Activated CD8-positive, alpha-beta memory T cell treated with anti-CD3 and anti-CD28 coated beads, Interleukin-2, amount 50 U/mL, for 4 hours (primary cell): Measurements from ENCODE around the gene ZIC1.

Source experiments
- DNase-seq: peaks from one replicate; pipeline ENCODE4 v3.0.0-alpha.2; 2020

ZIC1 gene

GRCh38 chr3:147380977-147381376, 28.2 kb upstream of the ZIC1 start:
- DNase-seq: no peak

- DNase-seq: no peak
Measured at GRCh38 chr3:147381596-147381995, 27.6 kb upstream of the ZIC1 start.

- no peak for DNase-seq
Measured at GRCh38 chr3:147383617-147384016, 25.5 kb upstream of the ZIC1 start.

GRCh38 chr3:147384210-147385058, 24.7 kb upstream of the ZIC1 start:
- DNase-seq: no peak

GRCh38 chr3:147385059-147386012, 23.8 kb upstream of the ZIC1 start:
- DNase-seq: no peak

GRCh38 chr3:147387291-147387884, 21.8 kb upstream of the ZIC1 start:
- no peak for DNase-seq

GRCh38 chr3:147387885-147388699, 21.1 kb upstream of the ZIC1 start:
- DNase-seq: no peak

GRCh38 chr3:147388700-147389580, 20.2 kb upstream of the ZIC1 start:
- DNase-seq: no peak

GRCh38 chr3:147389717-147390116, 19.4 kb upstream of the ZIC1 start:
- DNase-seq: no peak

GRCh38 chr3:147390589-147391569, 18.3 kb upstream of the ZIC1 start:
- DNase-seq: no peak

GRCh38 chr3:147391781-147392624, 17.2 kb upstream of the ZIC1 start:
- DNase-seq: no peak

- DNase-seq: no peak
Measured at GRCh38 chr3:147392625-147392946, 16.6 kb upstream of the ZIC1 start.

GRCh38 chr3:147393261-147393942, 15.8 kb upstream of the ZIC1 start:
- DNase-seq: no peak

GRCh38 chr3:147393943-147394883, 15.0 kb upstream of the ZIC1 start:
- DNase-seq: no peak

GRCh38 chr3:147394884-147395225, 14.3 kb upstream of the ZIC1 start:
- no peak for DNase-seq

- no peak for DNase-seq
Measured at GRCh38 chr3:147395899-147396711, 13.1 kb upstream of the ZIC1 start.

- DNase-seq: no peak
Measured at GRCh38 chr3:147396712-147397046, 12.5 kb upstream of the ZIC1 start.
